Measurements from ENCODE around the gene CD83. TPM values are rescaled to one million over a fixed set of nuclear protein-coding genes. Genes with fewer than 3 reads are reported as not detected.

CD83 gene
- total RNA-seq, 2 experiments from 2014 or later, result 45.0 to 46.9 TPM

DNA sequence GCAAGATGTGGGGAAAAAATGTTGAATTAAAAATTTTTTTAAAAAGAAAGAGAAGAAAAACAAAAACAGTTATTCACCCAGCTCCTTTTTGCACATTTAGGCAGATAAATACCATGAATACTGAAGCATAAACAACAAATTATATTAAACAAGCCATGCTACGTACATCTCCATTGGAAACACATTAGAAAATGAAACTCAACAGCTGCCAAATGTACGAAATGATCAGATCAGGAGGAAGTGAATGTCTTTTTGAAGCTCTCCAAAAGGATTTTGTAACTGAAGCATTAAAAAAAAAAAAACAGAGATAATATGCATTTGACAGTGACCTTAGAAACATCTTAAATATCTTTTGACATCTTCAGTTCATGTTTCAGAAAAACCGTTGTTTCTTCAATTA is 56.7 kb downstream of the CD83 start:
- peaks cover 17% of the 10 kb centered on the region for H3K9me3 Mint-ChIP-seq

DNA sequence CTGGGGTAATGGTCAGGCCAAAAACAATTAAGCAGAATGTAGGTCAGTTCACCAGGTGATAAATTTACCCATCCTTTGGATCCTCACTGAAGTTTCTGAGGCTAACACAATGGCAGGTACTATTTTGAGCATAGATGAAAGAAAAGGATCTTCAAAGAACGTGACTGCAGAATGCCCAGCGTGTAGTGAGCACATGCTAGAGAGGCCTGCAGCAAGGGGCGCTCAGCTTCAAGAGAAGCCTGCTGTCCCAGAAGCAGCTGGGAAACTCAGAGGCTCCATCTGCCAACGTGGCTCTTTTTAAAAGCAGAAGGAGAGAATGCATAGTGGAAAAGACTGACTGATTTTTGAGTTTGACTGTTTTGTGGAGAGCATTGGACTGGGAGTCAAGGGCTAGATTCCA is 57.4 kb downstream of the CD83 start:
- H3K27me3 Mint-ChIP-seq, result no peaks in the 10 kb centered on the region
- peaks cover 2% of the 10 kb centered on the region for H3K4me1 Mint-ChIP-seq
- H3K9me3 Mint-ChIP-seq, result peaks cover 15% of the 10 kb centered on the region
- no peak overlapping the region for H3K4me3 Mint-ChIP-seq
- no peak for DNase-seq
- H3K36me3 Mint-ChIP-seq, result no peaks in the 10 kb centered on the region
- H3K27ac Mint-ChIP-seq, result no peak overlapping the region

More for the DNA sequence above, 56.7 kb downstream of the CD83 start:
- Mint-ChIP-seq H3K36me3 (no peaks in the 10 kb centered on the region), H3K4me1 (no peaks in the 10 kb centered on the region), H3K27me3 (no peaks in the 10 kb centered on the region), H3K27ac (no peak overlapping the region), H3K4me3 (no peak overlapping the region)
- no peak for DNase-seq

DNA sequence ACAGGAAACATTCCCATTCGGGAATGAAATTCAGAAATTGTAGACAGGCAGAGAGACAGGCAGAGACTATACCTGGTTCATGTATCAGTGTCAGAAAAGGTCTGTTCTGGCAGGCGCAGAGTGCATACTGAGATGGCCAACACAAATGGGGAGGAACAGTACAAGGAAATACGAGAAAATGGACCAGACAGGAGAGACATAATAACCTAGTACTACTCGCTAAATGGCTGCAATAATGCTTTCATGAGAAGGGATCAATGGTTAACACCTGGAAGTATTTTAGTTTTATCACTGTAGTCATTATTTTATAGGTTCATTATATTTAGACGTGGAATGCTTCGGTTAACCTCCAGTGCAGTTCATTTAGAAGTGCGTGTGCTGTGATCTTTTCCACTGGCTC is 58.9 kb downstream of the CD83 start:
- H3K4me3 Mint-ChIP-seq, result no peak overlapping the region
- H3K9me3 Mint-ChIP-seq, result peaks cover 4% of the 10 kb centered on the region

DNA sequence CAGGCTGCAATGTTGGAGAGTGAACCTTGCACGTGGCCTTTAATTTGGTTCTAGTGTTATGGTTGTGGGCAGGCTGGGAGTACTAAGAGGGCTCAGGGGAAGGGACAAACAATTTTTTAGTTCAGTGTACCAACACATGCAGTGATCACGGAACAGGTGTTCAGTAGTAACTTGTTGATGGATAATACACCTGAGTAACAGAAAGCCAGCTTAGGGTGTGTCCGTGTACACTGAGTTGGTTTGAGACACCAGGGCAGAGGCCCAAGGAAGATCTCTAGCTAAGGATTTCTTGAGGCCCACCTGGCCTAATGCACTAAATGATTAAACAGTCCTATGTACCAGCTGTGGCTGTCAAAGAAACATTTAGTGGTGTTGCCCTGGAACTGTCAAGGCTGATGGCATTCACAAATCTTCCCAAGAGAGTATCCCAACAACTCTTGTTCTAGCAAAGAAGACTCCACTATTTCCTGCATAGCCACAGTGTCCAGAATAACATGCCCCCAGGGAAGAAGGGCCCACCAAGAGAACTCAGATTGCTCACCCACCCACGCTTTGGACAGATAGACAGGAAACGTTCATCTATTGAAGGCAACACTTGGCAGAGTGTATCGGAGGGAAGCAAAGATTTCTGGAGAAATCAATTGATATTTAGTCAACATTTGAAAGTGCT is 60.0 kb downstream of the CD83 start:
- Mint-ChIP-seq H3K27ac (no peak overlapping the region), H3K27me3 (no peaks in the 10 kb centered on the region), H3K9me3 (no peaks in the 10 kb centered on the region), H3K4me3 (no peak overlapping the region), H3K4me1 (peaks cover 2% of the 10 kb centered on the region), H3K36me3 (no peaks in the 10 kb centered on the region)
- no peak for DNase-seq

More for the DNA sequence above, 58.9 kb downstream of the CD83 start:
- no peaks in the 10 kb centered on the region for H3K27me3 Mint-ChIP-seq
- peaks cover 2% of the 10 kb centered on the region for H3K4me1 Mint-ChIP-seq
- H3K36me3 Mint-ChIP-seq, result no peaks in the 10 kb centered on the region
- no peak for DNase-seq
- no peak overlapping the region for H3K27ac Mint-ChIP-seq

DNA sequence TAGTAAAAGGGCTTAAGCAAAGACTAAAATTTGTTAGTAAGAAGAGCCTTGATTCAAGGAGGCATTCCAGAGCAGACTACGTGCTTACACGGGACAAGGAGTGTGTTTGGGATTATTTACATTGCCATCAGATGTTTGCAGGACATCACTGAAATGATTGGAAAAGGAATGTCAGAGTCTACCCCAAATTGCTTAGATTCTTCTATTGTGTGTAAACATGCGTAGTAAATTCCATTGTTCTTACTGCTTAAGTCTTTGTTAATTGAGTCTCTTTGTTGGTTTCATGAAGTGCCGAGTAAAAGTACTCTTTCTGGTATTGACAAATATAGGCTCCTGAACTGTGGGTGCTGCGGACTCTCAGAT is 60.5 kb downstream of the CD83 start:
- Mint-ChIP-seq H3K36me3 (no peaks in the 10 kb centered on the region), H3K4me3 (no peak overlapping the region)

DNA sequence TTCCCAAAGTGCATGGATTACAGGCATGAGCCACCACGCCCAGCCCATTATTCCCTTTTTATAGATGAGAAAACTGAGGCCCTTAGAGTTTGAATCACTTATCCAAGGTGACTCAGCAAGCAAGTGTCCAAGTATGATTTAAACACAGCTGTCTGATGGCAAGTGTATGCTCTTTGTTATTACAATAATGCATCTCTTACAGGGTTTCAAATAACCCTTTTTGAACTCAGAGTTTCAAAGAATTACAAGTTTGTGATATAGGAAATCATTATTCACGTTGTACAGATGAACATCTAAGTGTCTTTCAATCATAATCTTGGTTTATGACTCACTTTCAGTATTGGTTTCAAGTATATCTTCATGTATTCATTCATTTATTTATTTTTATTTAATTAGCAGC is 63.0 kb downstream of the CD83 start:
- no peaks in the 10 kb centered on the region for H3K27me3 Mint-ChIP-seq
- H3K4me3 Mint-ChIP-seq, result no peak overlapping the region
- no peaks in the 10 kb centered on the region for H3K36me3 Mint-ChIP-seq
- H3K9me3 Mint-ChIP-seq, result no peaks in the 10 kb centered on the region
- no peak for DNase-seq
- H3K4me1 Mint-ChIP-seq, result peaks cover 2% of the 10 kb centered on the region
- H3K27ac Mint-ChIP-seq, result no peak overlapping the region

More for the DNA sequence above, 60.5 kb downstream of the CD83 start:
- no peaks in the 10 kb centered on the region for H3K9me3 Mint-ChIP-seq
- H3K4me1 Mint-ChIP-seq, result peaks cover 2% of the 10 kb centered on the region
- DNase-seq, result no peak
- no peak overlapping the region for H3K27ac Mint-ChIP-seq
- no peaks in the 10 kb centered on the region for H3K27me3 Mint-ChIP-seq

DNA sequence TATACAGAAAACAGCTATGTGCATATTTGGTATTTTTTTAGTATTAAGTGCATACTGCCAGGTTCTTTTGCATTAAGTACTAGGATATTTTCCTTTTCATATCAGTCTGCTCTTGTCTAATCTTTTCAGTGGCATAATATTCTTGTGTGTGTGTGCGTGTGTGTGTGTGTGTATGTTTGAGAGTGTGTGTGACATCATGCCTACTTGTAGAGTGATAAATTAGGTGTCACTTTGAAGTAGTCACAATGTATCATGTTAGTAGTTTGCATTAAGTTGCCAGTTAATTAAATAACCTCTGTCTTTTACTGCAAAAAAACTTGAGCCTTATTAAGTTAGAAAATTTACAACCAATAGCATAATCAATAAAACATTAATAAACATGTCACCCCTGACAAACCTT is 65.3 kb downstream of the CD83 start:
- peaks cover 2% of the 10 kb centered on the region for H3K4me1 Mint-ChIP-seq
- H3K27me3 Mint-ChIP-seq, result no peaks in the 10 kb centered on the region
- no peak overlapping the region for H3K4me3 Mint-ChIP-seq
- no peak overlapping the region for H3K27ac Mint-ChIP-seq
- H3K36me3 Mint-ChIP-seq, result no peaks in the 10 kb centered on the region
- no peaks in the 10 kb centered on the region for H3K9me3 Mint-ChIP-seq
- no peak for DNase-seq

Other genes starting within 250 kb of the CD83 start
- not detected for gene RNF182, start 192.8 kb upstream of the CD83 start, total RNA-seq

All from activated naive CD8-positive, alpha-beta T cell treated with anti-CD3 and anti-CD28 coated beads for 36 hours (primary cell).